CD4-positive, alpha-beta T cell (primary cell): ENCODE measurements around the gene LVRN. TPM values are rescaled to one million over a fixed set of nuclear protein-coding genes. Genes with fewer than 3 reads are reported as not detected.

ENCODE experiments used
- ATAC-seq: fragments of 200-7000 bp; cut with Tn5 transposase; one replicate; pipeline ENCODE4 v1.10.0; 2022; ENCODE audit warnings: mild to moderate bottlenecking; ENCODE audit not compliant: poor library complexity
- CTCF ChIA-PET: fragments of 350-600 bp; sonication (Branson Sonifier 250); formaldehyde crosslinking; loops from one replicate; lab custom pipeline; 2021; ENCODE audit warnings: antibody characterized with exemption, inconsistent platforms; lab: Charles Lee
- POLR2A ChIA-PET: fragments of 350-600 bp; sonication (Branson Sonifier 250); formaldehyde crosslinking; loops from one replicate; lab custom pipeline; 2021; ENCODE audit warnings: antibody characterized with exemption, inconsistent platforms; lab: Charles Lee
- DNase-seq, 14 experiments: peaks; one replicate each; pipeline ENCODE4 v3.0.0-alpha.2; 2013 to 2020; ENCODE audit warnings: mixed read lengths in 2 of 14
- H3K27ac ChIP-seq, 2 donors: one replicate each; pipeline versions ENCODE4 v1.5.1 to v1.7.0; 2013; ENCODE audit warnings: low read length in 2 of 2, low read depth in 1 of 2, mild to moderate bottlenecking in 1 of 2
- H3K27me3 ChIP-seq, 2 experiments: 1 replicate in 1 of 2; 2 replicates in 1 of 2; pipeline versions ENCODE4 v1.6.1 to v1.7.0; 2013; ENCODE audit warnings: low read length in 2 of 2, control low read depth in 1 of 2, mild to moderate bottlenecking in 1 of 2, moderate library complexity in 1 of 2; ENCODE audit not compliant: insufficient read depth in 2 of 2, control insufficient read depth in 1 of 2
- H3K36me3 ChIP-seq: one replicate; pipeline ENCODE4 v1.6.1; 2013; ENCODE audit warnings: low read length, control low read depth; ENCODE audit not compliant: insufficient read depth
- H3K4me1 ChIP-seq: one replicate; pipeline ENCODE4 v1.6.1; 2013; ENCODE audit warnings: low read length, control low read depth; ENCODE audit not compliant: insufficient read depth
- H3K4me3 ChIP-seq: one replicate; pipeline ENCODE4 v1.5.1; 2013; ENCODE audit warnings: mild to moderate bottlenecking, low read length, moderate library complexity
- H3K9me3 ChIP-seq, 2 experiments: 1 replicate in 1 of 2; 2 replicates in 1 of 2; pipeline versions ENCODE4 v1.6.1 to v1.7.0; 2013; ENCODE audit warnings: low read length in 2 of 2, mild to moderate bottlenecking in 2 of 2, control low read depth in 1 of 2, moderate library complexity in 1 of 2; ENCODE audit not compliant: control insufficient read depth in 1 of 2, insufficient read depth in 1 of 2
- H3K27ac Mint-ChIP-seq: one replicate; pipeline ENCODE4 v1.8.0; 2020; ENCODE audit warnings: mixed read lengths
- H3K27me3 Mint-ChIP-seq: one replicate; pipeline ENCODE4 v1.8.0; 2021; ENCODE audit warnings: mixed read lengths
- H3K36me3 Mint-ChIP-seq: one replicate; pipeline ENCODE4 v1.8.0; 2021; ENCODE audit warnings: low read depth, mixed read lengths
- H3K4me1 Mint-ChIP-seq: one replicate; pipeline ENCODE4 v1.8.0; 2021; ENCODE audit warnings: low read depth, mixed read lengths
- H3K4me3 Mint-ChIP-seq: one replicate; pipeline ENCODE4 v1.8.0; 2020; ENCODE audit warnings: mild to moderate bottlenecking, mixed read lengths
- H3K9me3 Mint-ChIP-seq: one replicate; pipeline ENCODE4 v1.8.0; 2020; ENCODE audit warnings: mixed read lengths
- intact Hi-C, 2 experiments: fragments of 100-400 bp; cut with DNase I in 1 of 2; cut with micrococcal nuclease in 1 of 2; formaldehyde crosslinking; loops; one replicate each; pipeline versions ENCODE4 v1.15.1 to v1.9.0; 2023 to 2025; cut with DNase I, micrococcal nuclease
- total RNA-seq, 174 experiments: library from RNA in 2 of 174; stranded (reverse) in 2 of 174; gene quantifications; one replicate each; pipeline ENCODE4 v1.2.3 and lab custom pipeline; 2021 to 2026
- TF ChIP-seq, protein P1 (sequence below): fragments of 200-600 bp; IDR thresholded peaks from one replicate; pipeline ENCODE4 v1.8.0; 2022; ENCODE audit warnings: antibody characterized with exemption, mild to moderate bottlenecking

The LVRN gene
- total RNA-seq, 2 experiments from 2014 or later: 0.17 TPM; not detected in 1

DNA sequence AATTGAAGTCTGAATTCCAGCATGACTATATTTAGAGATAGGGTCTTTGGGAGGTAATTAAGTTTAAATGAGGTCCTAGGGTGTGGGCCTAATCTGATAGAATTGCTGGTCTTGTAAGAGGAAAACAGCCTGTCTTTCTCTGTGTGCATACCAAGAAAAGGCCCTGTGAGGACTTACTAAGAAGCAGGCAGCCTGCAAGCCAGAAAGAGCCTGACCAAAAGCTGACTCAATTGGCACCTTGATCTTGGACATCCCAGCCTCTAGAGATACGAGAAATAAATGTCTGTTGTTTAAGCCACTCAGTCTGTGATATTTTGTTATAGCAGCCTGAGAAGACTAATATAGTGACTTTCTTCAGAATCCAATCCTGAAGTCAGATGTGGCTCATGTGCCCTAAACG is 84.5 kb downstream of the LVRN start:
- no peak overlapping the region for H3K4me3 ChIP-seq
- no peak overlapping the region for H3K27ac ChIP-seq
- H3K27ac Mint-ChIP-seq: no peak overlapping the region
- intact Hi-C loops: no loop called here
- no peaks in the 10 kb centered on the region for H3K9me3 ChIP-seq
- H3K4me1 ChIP-seq: no peaks in the 10 kb centered on the region
- CTCF ChIA-PET: no interaction called here
- H3K9me3 Mint-ChIP-seq: no peaks in the 10 kb centered on the region
- H3K4me3 Mint-ChIP-seq: no peak overlapping the region
- ATAC-seq (no peak), DNase-seq (no peak)
- peaks cover 0 to 11% of the 10 kb centered on the region in 2 experiments for H3K27me3 ChIP-seq
- H3K4me1 Mint-ChIP-seq: no peaks in the 10 kb centered on the region
- no peaks in the 10 kb centered on the region for H3K36me3 Mint-ChIP-seq
- peaks cover 11% of the 10 kb centered on the region for H3K27me3 Mint-ChIP-seq
- POLR2A ChIA-PET: no interaction called here
- TF ChIP-seq, protein P1, sequence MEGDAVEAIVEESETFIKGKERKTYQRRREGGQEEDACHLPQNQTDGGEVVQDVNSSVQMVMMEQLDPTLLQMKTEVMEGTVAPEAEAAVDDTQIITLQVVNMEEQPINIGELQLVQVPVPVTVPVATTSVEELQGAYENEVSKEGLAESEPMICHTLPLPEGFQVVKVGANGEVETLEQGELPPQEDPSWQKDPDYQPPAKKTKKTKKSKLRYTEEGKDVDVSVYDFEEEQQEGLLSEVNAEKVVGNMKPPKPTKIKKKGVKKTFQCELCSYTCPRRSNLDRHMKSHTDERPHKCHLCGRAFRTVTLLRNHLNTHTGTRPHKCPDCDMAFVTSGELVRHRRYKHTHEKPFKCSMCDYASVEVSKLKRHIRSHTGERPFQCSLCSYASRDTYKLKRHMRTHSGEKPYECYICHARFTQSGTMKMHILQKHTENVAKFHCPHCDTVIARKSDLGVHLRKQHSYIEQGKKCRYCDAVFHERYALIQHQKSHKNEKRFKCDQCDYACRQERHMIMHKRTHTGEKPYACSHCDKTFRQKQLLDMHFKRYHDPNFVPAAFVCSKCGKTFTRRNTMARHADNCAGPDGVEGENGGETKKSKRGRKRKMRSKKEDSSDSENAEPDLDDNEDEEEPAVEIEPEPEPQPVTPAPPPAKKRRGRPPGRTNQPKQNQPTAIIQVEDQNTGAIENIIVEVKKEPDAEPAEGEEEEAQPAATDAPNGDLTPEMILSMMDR: no peak
- no peaks in the 10 kb centered on the region for H3K36me3 ChIP-seq

DNA sequence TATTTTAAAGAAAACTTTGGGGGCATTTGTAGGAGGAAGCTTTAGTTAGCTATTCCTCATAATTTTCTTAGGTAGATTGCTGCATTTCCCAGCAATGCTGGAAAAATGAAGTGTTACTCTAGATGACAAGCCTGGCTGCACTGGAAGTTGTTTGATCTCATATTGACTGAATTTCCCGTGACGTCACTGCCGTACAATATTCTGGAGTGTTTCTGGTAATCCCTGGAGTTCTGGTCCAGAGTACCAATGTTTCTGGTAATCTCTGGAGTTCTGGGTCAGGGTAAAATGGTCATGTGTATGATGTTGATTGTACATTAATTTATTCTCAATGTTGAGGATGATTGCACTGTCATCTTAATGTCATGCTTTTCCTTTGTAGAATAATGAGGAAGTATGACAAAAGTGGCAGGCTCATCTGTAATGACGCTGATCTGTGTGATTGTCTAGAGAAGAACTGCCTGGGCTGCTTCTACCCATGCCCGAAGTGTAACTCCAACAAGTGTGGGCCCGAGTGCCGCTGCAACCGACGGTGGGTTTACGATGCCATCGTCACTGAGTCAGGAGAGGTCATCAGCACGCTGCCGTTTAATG is 96.2 kb downstream of the LVRN start:
- H3K36me3 ChIP-seq: no peaks in the 10 kb centered on the region
- DNase-seq (no peak), ATAC-seq (no peak)
- ChIA-PET POLR2A (no interaction called here), CTCF (no interaction called here)
- TF ChIP-seq, protein P1: no peak
- Mint-ChIP-seq H3K4me3 (no peak overlapping the region), H3K27ac (no peak overlapping the region), H3K4me1 (no peaks in the 10 kb centered on the region), H3K36me3 (no peaks in the 10 kb centered on the region), H3K9me3 (no peaks in the 10 kb centered on the region), H3K27me3 (peaks cover 13% of the 10 kb centered on the region)
- no peaks in the 10 kb centered on the region for H3K4me1 ChIP-seq
- H3K4me3 ChIP-seq: no peak overlapping the region
- H3K9me3 ChIP-seq: no peaks in the 10 kb centered on the region
- intact Hi-C loops: no loop called here
- no peak overlapping the region for H3K27ac ChIP-seq
- peaks cover 0 to 6% of the 10 kb centered on the region in 2 experiments for H3K27me3 ChIP-seq

DNA sequence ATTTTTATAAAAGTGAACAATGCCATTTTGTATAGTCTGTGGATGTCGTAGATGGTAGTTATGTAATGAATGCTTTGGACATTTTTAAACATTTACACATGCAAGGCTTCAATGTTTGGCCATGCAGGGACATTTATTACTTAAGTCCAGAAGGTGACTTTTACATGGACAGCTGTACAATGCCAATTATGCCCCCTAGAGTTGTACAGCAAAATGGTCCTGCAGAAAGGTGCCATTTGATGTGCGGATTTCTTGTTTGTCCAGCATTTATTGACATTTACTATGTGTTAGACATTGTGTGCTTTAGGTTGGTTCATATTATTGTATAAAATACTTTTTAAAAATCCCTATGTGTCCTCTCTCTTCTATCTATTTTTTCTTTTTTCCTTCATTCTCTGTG is 100.1 kb downstream of the LVRN start:
- H3K4me1 ChIP-seq: no peaks in the 10 kb centered on the region
- Mint-ChIP-seq H3K36me3 (no peaks in the 10 kb centered on the region), H3K27ac (no peak overlapping the region), H3K4me3 (no peak overlapping the region), H3K9me3 (no peaks in the 10 kb centered on the region), H3K4me1 (no peaks in the 10 kb centered on the region), H3K27me3 (peaks cover 21% of the 10 kb centered on the region)
- H3K4me3 ChIP-seq: no peak overlapping the region
- peaks cover 0 to 16% of the 10 kb centered on the region in 2 experiments for H3K27me3 ChIP-seq
- no peak overlapping the region for H3K27ac ChIP-seq
- TF ChIP-seq, protein P1: no peak
- CTCF ChIA-PET: no interaction called here
- DNase-seq (no peak), ATAC-seq (no peak)
- intact Hi-C loops: no loop called here
- H3K9me3 ChIP-seq: no peaks in the 10 kb centered on the region
- H3K36me3 ChIP-seq: no peaks in the 10 kb centered on the region
- POLR2A ChIA-PET: no interaction called here
